Measurements from ENCODE around the gene CD1C. TPM values are rescaled to one million over a fixed set of nuclear protein-coding genes. Genes with fewer than 3 reads are reported as not detected.

Gene CD1C
- under 1 TPM in 1 of 2 donors, not detected in 1; 0.80 TPM for total RNA-seq

- WGBS, result 82% methylated on average over 4 of the region's 4 CpGs
- no peak within 1 kb of the TSS for H3K4me3 ChIP-seq
These were observed at the start of gene CD1C for GRCh38 chr1:158289811-158290210. Gene CD1C, plus strand, starts transcription at chr1:158289923. Its CDS starts 142 bp downstream, at chr1:158290065.

DNA sequence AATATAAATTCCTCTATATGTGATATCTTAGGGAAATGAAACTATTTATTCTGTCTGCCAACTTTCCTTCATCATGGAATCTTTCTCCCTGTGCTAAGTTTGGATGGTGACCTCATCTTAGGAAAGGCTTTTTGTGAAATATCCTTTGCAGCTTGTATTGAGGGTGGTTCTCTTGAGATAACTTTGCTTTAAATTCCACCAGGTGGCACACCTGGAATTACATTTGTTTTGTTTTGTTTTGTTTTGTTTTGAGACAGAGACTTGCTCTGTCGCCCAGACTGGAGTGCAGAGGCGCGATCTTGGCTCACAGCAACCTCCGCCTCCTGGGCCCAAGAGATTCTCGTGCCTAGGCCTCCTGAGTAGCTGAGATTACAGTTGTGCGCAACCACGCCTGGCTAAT is 43.1 kb upstream of the CD1C start:
- Histone ChIP-seq H3K9me3 (no peaks in the 10 kb centered on the region), H3K36me3 (no peaks in the 10 kb centered on the region), H3K4me3 (no peak overlapping the region), H3K27me3 (replicated peaks; ENCODE audit: insufficient read depth) (no peaks in the 10 kb centered on the region), H3K4me1 (replicated peaks) (no peaks in the 10 kb centered on the region), H3K27ac (no peak overlapping the region)
- WGBS, result 66% methylated on average over 7 of the region's 7 CpGs
- intact Hi-C loops (cut with DNase I), result no loop called here
- DNase-seq (ENCODE audit: low spot score), result no peak
- TF ChIP-seq CTCF (IDR thresholded peaks at IDR 0.05) (no peak), POLR2A (IDR thresholded peaks at IDR 0.05) (no peak), POLR2AphosphoS5 (IDR thresholded peaks at IDR 0.05) (no peak)

More at GRCh38 chr1:158289811-158290210, at the start of gene CD1C:
- no peak for DNase-seq (ENCODE audit: low spot score)
- Histone ChIP-seq H3K27me3 (replicated peaks; ENCODE audit: insufficient read depth) (no peaks in the 10 kb centered on the region), H3K9me3 (no peaks in the 10 kb centered on the region), H3K36me3 (no peaks in the 10 kb centered on the region), H3K27ac (no peak within 1 kb of the TSS), H3K4me1 (replicated peaks) (no peaks in the 10 kb centered on the region)
- intact Hi-C loops (cut with DNase I), result no loop called here
- TF ChIP-seq CTCF (IDR thresholded peaks at IDR 0.05), result no peak
- TF ChIP-seq POLR2A (IDR thresholded peaks at IDR 0.05), result no peak
- no peak for TF ChIP-seq POLR2AphosphoS5 (IDR thresholded peaks at IDR 0.05)

GRCh38 chr1:158248118-158248517 is 41.6 kb upstream of the CD1C start:
- DNase-seq (ENCODE audit: low spot score), result no peak
- Histone ChIP-seq H3K4me1 (replicated peaks) (no peaks in the 10 kb centered on the region), H3K36me3 (no peaks in the 10 kb centered on the region), H3K27ac (no peak overlapping the region), H3K4me3 (no peak overlapping the region), H3K9me3 (no peaks in the 10 kb centered on the region), H3K27me3 (replicated peaks; ENCODE audit: insufficient read depth) (no peaks in the 10 kb centered on the region)
- no peak for TF ChIP-seq POLR2A (IDR thresholded peaks at IDR 0.05)
- TF ChIP-seq POLR2AphosphoS5 (IDR thresholded peaks at IDR 0.05), result no peak
- TF ChIP-seq CTCF (IDR thresholded peaks at IDR 0.05), result no peak
- 83% methylated on average over 3 of the region's 3 CpGs for WGBS
- intact Hi-C loops (cut with DNase I), result no loop called here

- no peaks in the 10 kb centered on the region for H3K9me3 ChIP-seq
- H3K27ac ChIP-seq, result no peak overlapping the region
- TF ChIP-seq CTCF (IDR thresholded peaks at IDR 0.05), result no peak
- no peak for TF ChIP-seq POLR2A (IDR thresholded peaks at IDR 0.05)
- no peak for TF ChIP-seq POLR2AphosphoS5 (IDR thresholded peaks at IDR 0.05)
- no peak for DNase-seq (ENCODE audit: low spot score)
- H3K27me3 ChIP-seq (replicated peaks; ENCODE audit: insufficient read depth), result no peaks in the 10 kb centered on the region
- H3K4me3 ChIP-seq, result no peak overlapping the region
- H3K4me1 ChIP-seq (replicated peaks), result no peaks in the 10 kb centered on the region
- intact Hi-C loops (cut with DNase I), result no loop called here
- no peaks in the 10 kb centered on the region for H3K36me3 ChIP-seq
- 62% methylated on average over 2 of the region's 2 CpGs for WGBS
These were observed 41.0 kb upstream of the CD1C start for GRCh38 chr1:158248771-158249170.

GRCh38 chr1:158249646-158250045 is 40.1 kb upstream of the CD1C start:
- Histone ChIP-seq H3K27me3 (replicated peaks; ENCODE audit: insufficient read depth) (no peaks in the 10 kb centered on the region), H3K9me3 (no peaks in the 10 kb centered on the region), H3K4me3 (no peak overlapping the region), H3K27ac (no peak overlapping the region), H3K4me1 (replicated peaks) (no peaks in the 10 kb centered on the region), H3K36me3 (no peaks in the 10 kb centered on the region)
- 91% methylated on average over 4 of the region's 4 CpGs for WGBS
- TF ChIP-seq CTCF (IDR thresholded peaks at IDR 0.05) (no peak), POLR2AphosphoS5 (IDR thresholded peaks at IDR 0.05) (no peak), POLR2A (IDR thresholded peaks at IDR 0.05) (no peak)
- intact Hi-C loops (cut with DNase I), result no loop called here
- DNase-seq (ENCODE audit: low spot score), result no peak

All from prostate gland (tissue), 2 donors.